MM.1S (cell line): Measurements from ENCODE around the gene TBL1Y.

Source experiments
- CTCF ChIP-seq: fragments of 300-600 bp; sonication (generic); IDR thresholded peaks from 2 replicates; pipeline ENCODE4 v1.5.1; 2016; ENCODE audit warnings: antibody characterized with exemption, low read length, mixed read lengths
- EZH2 ChIP-seq: fragments of 300-600 bp; sonication (generic); optimal IDR thresholded peaks from 2 replicates; pipeline ENCODE3; 2017; ENCODE audit warnings: low read depth, mild to moderate bottlenecking, antibody characterized with exemption, low read length, mixed read lengths
- EZH2phosphoT487 ChIP-seq: fragments of 300-600 bp; sonication (generic); IDR thresholded peaks from 2 replicates; pipeline ENCODE4 v1.6.1; 2018; ENCODE audit warnings: antibody characterized with exemption, low read length

GRCh38 chrY:7085606-7086005 lies 175.1 kb downstream of the TBL1Y start:
- TF ChIP-seq CTCF (no peak), EZH2 (no peak), EZH2phosphoT487 (no peak)
